ENCODE measurements around the gene MMP12.

GRCh38 chr11:102900346-102900745, 25.6 kb upstream of the MMP12 start:
- TF ChIP-seq CTCF (IDR thresholded peaks at IDR 0.05; ENCODE audit: low read depth, low read length, missing input control) (no peak), YY1 (IDR thresholded peaks at IDR 0.05) (no peak), ATF3 (IDR thresholded peaks at IDR 0.05) (no peak), REST (IDR thresholded peaks at IDR 0.05) (no peak), RXRA (IDR thresholded peaks at IDR 0.05) (no peak), RAD21 (IDR thresholded peaks at IDR 0.05) (no peak), MAX (IDR thresholded peaks at IDR 0.05) (no peak), ZBTB33 (IDR thresholded peaks at IDR 0.05) (no peak), TAF1 (conservative IDR thresholded peaks at IDR 0.05) (no peak)
